ENCODE measurements around the gene CSNK1G1.
"Not testable (repeated sequence)": the region's sequence is repeated elsewhere in the genome, so short reads cannot be mapped to it uniquely, and the experiment has no call there.

CSNK1G1 gene

DNA sequence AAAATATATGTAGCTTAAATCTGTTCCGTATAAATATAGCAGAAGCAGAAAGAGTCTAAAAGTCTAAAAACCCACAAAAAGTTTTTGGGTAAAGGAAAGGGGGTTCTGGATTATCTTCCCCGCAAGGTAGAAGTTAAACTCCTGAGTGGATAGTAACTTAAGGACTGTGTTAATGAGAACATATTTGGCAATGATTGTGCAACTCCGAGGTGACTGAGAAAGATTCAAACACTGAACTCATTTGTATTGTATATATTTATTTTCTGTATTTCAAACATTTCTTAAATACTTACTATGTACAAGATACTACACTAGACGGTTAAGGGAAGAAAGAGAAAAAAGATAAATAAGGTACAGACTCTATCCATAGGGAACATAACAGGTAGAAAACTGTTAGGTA is 120.4 kb downstream of the CSNK1G1 start:
- FAIRE-seq, result no peak

DNA sequence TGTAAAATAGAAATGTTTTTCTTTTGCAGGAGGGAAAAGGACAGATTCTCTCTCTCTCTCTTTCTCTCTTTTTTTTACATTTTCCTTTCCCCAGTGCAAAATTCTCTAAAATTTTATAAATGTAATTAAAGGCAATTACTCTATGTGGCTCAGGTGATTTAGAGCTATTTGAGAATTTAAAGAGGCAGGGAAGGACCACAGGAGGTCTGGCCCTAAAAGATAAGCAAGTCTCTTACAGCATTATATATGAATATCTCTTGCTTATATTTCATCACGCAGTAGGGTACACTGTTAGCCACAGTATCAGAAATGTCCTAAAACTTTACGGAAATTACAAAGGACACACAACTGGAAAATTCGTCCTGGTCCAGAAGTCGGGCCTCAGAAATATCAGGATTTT is 122.7 kb downstream of the CSNK1G1 start:
- FAIRE-seq, result no peak

DNA sequence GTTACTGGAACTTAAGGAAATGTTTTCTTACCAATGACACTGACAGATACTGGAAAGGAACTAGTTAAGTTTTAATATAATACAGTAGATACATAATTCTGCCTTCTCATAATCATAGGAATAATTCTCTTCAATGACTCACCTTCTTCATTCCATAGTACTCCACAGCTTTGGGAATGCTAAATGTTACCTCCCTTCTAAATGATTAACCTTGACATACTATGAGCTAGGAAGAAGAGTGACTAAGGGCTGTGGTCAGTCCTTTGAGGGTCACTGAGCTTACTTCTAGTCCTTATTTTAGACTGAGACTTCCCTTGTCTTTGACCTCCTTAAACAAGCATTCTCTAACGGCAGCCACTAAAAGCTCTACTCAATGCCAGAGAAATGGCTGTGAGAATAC is 123.6 kb downstream of the CSNK1G1 start:
- FAIRE-seq, result no peak

DNA sequence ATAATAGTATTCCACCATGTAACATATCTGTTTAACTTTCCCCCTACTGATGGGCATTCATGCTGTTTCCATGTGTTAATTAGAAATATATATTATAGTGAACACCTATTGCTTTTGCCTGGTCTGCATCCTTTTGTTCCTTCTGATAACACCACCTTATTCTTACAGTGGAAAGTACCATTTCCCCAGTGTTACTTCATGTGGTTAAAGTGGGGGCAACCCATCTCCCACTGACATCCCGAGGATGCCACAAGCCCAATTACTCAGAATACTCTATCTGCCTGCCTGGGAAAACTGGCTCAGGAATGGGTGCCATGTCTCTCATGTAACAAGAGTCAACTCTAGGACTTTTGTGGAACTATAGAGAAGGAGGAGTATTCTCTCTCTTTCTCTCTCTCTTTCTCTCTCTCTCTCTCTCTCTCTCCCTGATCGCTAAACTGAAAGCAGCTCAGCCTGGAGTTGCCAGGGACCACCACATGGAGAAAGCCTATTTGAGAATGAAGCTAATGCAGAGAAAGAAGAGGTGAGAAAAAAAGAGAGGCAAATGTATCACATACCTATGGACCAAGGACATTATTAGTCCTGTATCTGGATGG is 126.7 kb downstream of the CSNK1G1 start:
- no peak for FAIRE-seq

- FAIRE-seq, result no peak
These were observed 130.2 kb downstream of the CSNK1G1 start for GRCh38 chr15:64225804-64226203.

DNA sequence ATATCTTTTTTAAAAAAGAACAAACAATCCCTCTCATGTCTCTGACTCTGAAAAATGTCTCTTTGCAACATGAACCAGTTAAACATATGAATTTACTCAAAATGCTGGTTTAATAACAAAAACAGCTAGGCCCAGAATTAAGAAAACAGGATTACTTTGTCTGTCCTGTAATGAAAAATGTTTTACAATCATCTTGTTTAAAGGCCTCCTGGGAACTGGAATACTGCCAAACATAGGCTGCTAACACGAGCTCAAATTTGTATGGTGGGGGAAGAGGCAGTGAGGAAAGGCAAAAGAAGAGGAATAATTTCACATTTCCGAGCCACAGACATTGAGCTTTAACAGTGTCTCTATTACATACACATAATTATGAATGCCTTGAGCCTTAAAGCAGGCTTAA is 131.5 kb downstream of the CSNK1G1 start:
- no peak for FAIRE-seq

GRCh38 chr15:64223882-64224281 is 132.1 kb downstream of the CSNK1G1 start:
- FAIRE-seq, result no peak

DNA sequence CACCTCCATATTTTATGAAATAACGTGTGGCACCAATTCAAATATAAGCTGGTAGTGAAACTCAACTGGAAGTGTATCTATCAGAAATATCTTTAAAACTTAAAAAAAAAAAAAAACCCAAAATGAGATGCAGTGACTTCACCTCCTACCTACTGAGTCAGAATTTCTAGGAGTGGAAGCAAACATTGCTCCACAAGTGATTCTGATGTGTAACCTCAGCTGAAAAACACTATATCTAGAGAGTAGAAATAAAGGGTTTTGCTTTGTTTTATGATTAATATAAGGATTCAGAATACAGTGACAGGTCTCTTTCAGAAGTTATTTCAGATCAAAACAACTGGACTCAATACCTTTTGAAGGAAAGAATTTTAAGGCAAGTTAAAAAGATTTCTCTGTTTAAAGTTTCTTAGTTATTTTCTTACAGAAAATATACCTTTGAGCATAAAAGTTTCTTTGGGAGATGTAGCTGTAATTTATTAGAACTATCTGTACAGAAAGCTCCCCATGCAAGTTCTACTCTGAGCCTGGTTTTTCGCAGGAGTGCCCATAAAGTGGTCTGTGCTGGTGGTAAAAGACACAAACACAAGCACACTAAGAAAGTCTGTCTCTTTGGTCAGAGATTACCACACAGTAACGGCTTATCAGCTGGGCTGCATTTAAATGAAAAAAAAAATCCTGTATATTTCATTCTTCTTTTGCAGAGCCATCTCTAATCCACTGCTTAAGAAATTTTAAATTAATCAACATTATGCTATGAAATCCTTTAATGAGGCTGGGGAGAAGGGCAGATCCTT is 133.2 kb downstream of the CSNK1G1 start:
- FAIRE-seq, result no peak

GRCh38 chr15:64221911-64222310 is 134.1 kb downstream of the CSNK1G1 start:
- FAIRE-seq, result not testable (repeated sequence)

DNA sequence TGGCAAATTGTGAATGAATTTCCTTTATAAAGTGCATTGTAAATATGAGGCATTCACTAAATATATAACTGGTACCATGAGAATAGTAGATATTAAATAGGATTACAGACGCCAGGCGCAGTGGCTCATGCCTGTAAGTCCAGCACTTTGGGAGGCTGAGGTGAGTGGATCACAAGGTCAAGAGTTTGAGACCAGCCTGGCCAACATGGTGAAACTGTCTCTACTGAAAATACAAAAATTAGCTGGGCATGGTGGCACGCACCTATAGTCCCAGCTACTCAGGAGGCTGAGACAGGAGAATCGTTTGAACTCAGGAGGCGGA is 138.6 kb downstream of the CSNK1G1 start:
- not testable (repeated sequence) for FAIRE-seq

DNA sequence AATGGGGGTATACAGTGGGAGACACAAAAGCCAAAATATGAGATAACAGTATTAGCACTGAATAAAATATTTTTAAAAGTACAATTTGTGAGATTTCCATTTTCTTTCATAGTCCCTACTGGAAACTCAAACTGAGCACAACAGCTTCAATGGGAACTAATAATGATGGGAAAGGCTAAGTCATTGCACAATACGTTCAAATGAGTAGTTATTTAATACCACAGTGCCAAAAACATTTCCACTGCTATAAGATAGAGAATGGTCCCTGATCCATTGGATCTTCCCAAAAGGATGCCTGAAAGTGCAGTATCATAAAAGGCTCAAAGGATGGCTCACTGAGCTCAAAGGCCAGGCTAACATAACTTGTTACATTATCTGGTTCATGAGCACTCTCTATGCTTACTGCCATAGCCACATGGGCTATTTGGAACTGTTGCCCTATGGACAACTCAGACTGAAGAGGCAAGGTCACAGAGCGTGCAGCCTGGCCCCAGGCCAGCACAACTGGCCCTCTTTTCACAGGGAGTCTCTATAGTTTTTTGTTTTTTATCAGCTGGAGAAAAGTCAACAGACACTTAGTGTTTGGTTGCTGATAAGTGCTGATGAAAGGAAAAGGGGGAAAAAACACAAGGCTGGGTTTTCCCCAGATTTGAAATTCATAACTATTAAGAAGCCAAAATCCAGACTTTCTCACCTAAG is 139.1 kb downstream of the CSNK1G1 start:
- no peak for FAIRE-seq

- no peak for FAIRE-seq
These were observed 139.8 kb downstream of the CSNK1G1 start for GRCh38 chr15:64216196-64216595.

DNA sequence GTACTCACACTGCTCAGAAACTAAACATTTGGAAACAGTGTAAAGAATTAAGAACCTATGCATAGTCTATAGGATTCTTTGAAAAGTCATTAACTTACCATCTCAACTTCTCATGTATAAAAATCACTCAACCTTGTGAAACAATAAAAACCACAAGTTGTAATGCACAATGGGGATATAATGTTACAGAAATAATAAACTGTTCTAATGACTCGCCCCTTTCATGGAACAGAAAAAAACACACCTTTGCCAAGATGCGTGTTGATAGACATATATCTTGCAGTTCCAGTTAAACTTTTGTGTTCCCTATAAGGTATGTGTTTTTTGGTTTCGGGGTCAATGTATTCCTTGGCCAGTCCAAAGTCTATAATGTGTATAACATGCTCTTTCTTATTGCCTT is 142.3 kb downstream of the CSNK1G1 start:
- FAIRE-seq, result no peak

- no peak for FAIRE-seq
These were observed 144.3 kb downstream of the CSNK1G1 start for GRCh38 chr15:64211696-64212095.

DNA sequence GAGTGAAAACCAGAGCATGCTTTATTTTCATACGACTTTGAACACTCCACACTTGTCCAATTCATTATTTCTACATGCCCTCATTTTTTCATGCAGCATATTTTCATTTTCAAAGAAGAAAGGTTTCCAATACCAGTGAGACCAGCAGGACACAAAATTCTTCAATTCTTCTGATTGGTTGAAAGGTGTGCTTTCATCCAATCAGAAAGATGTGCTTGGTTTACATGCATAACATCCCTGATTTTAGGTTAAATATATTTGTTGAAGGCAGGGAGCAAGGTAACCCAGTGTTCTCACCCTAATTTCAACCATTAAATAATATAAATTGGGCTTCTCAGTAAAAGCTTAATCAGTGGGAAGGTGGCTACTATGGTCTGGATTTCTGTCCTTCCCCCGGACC is 145.6 kb downstream of the CSNK1G1 start:
- FAIRE-seq, result no peak

- peak; percentile 97 for FAIRE-seq
These were observed 146.2 kb downstream of the CSNK1G1 start for GRCh38 chr15:64209680-64210334.

DNA sequence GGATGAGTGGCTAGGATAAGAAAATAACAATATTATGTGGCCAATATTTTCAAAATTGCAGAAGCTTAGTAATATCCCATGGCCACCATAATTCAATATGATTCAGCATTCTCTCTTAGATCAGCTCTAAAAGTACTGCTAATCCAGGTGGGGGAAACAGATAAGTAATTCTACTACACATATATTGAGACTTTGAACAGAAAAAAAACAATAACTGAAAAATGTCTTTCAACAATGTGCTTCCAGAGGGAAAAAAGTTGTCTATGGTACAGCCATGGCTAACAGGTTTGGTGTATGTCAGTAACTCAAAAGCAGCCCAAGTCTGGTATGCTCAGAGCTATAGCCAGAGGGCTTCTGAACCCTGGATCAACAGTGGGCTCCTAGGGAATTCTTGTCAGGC is 150.8 kb downstream of the CSNK1G1 start:
- FAIRE-seq, result no peak

GRCh38 chr15:64197425-64197824 is 158.5 kb downstream of the CSNK1G1 start:
- FAIRE-seq, result no peak

GRCh38 chr15:64193971-64194370 is 162.0 kb downstream of the CSNK1G1 start:
- no peak for FAIRE-seq

GRCh38 chr15:64191971-64192830 is 163.8 kb downstream of the CSNK1G1 start:
- FAIRE-seq, result no peak

- no peak for FAIRE-seq
These were observed 168.4 kb downstream of the CSNK1G1 start for GRCh38 chr15:64187396-64188191.

Data from A204.1 (cell line).